ENCODE measurements around the gene XYLB.
"Not testable (repeated sequence)": the region's sequence is repeated elsewhere in the genome, so short reads cannot be mapped to it uniquely, and the experiment has no call there.

Gene XYLB

GRCh38 chr3:38315488-38316230 lies 30.9 kb upstream of the XYLB start:
- H3K4me3 ChIP-seq (ENCODE audit: low read depth, low read length) = no peak overlapping the region
- TF ChIP-seq CTCF (IDR thresholded peaks at IDR 0.05; ENCODE audit: borderline replicate concordance, insufficient read depth, low read depth, low read length) = no peak

GRCh38 chr3:38316356-38317191 lies 30.0 kb upstream of the XYLB start:
- H3K4me3 ChIP-seq (ENCODE audit: low read depth, low read length) = no peak overlapping the region
- no peak for TF ChIP-seq CTCF (IDR thresholded peaks at IDR 0.05; ENCODE audit: borderline replicate concordance, insufficient read depth, low read depth, low read length)

- no peak for TF ChIP-seq CTCF (IDR thresholded peaks at IDR 0.05; ENCODE audit: borderline replicate concordance, insufficient read depth, low read depth, low read length)
- no peak overlapping the region for H3K4me3 ChIP-seq (ENCODE audit: low read depth, low read length)
Measured at GRCh38 chr3:38317192-38317759, 29.3 kb upstream of the XYLB start.

- no peak overlapping the region for H3K4me3 ChIP-seq (ENCODE audit: low read depth, low read length)
Measured at GRCh38 chr3:38318766-38319671, 27.6 kb upstream of the XYLB start.

GRCh38 chr3:38320638-38321037 lies 25.9 kb upstream of the XYLB start:
- H3K4me3 ChIP-seq (ENCODE audit: low read depth, low read length) = not testable (repeated sequence)

More at GRCh38 chr3:38318766-38319671, 27.6 kb upstream of the XYLB start:
- TF ChIP-seq CTCF (IDR thresholded peaks at IDR 0.05; ENCODE audit: borderline replicate concordance, insufficient read depth, low read depth, low read length) = no peak

- H3K4me3 ChIP-seq (ENCODE audit: low read depth, low read length) = no peak overlapping the region
- TF ChIP-seq CTCF (IDR thresholded peaks at IDR 0.05; ENCODE audit: borderline replicate concordance, insufficient read depth, low read depth, low read length) = no peak
Measured at GRCh38 chr3:38323060-38323459, 23.5 kb upstream of the XYLB start.

- no peak overlapping the region for H3K4me3 ChIP-seq (ENCODE audit: low read depth, low read length)
- no peak for TF ChIP-seq CTCF (IDR thresholded peaks at IDR 0.05; ENCODE audit: borderline replicate concordance, insufficient read depth, low read depth, low read length)
Measured at GRCh38 chr3:38325256-38325655, 21.3 kb upstream of the XYLB start.

Data from GM12875 (cell line).